K562 (cell line): ENCODE results near the gene ST6GALNAC3. TPM values are rescaled to one million over a fixed set of nuclear protein-coding genes. Genes with fewer than 3 reads are reported as not detected.

Experiments
- ATAC-seq: fragments of 200-7000 bp; cut with Tn5 transposase; 3 replicates; pipeline ENCODE4 v1.9.1; 2020; ENCODE audit warnings: moderate library complexity
- BruUV-seq: library from RNA; stranded (reverse); fragments of 400-500 nt; replicated peaks from 2 replicates; lab custom pipeline; 2021; lab: Mats Ljungman, UMichigan
- CTCF ChIA-PET: fragments of 300-600 bp; formaldehyde crosslinking; extraction: SDS; loops from one replicate; lab custom pipeline; 2021; ENCODE audit warnings: low intra/inter-chr PET ratio; lab: Yijun Ruan, JAX
- POLR2A ChIA-PET: fragments of 300-600, 350-650 bp; sonication (Branson Sonifier 250); formaldehyde crosslinking; extraction: SDS; loops from one replicate; lab custom pipeline; 2021; ENCODE audit warnings: antibody characterized with exemption, inconsistent platforms; lab: Yijun Ruan, JAX
- DNase-seq, 4 experiments: peaks; one replicate each; pipeline versions ENCODE4 v3.0.0 to v3.0.0-alpha.2; 2011 to 2018; ENCODE audit warnings: low spot score in 3 of 4, mixed read lengths in 3 of 4; ENCODE audit errors: extremely low read depth in 1 of 4
- FAIRE-seq: peaks from 2 replicates; lab custom pipeline; 2011; peaks lifted over from hg19 to GRCh38; lab: Jason Lieb, UNC
- H2AFZ ChIP-seq: 2 replicates; pipeline ENCODE4 v1.6.0; 2011; ENCODE audit warnings: low read depth, low read length, control low read depth, inconsistent platforms
- H3K27ac ChIP-seq: fragments of 200-600 bp; 3 replicates; pipeline ENCODE4 v1.8.0; 2011; ENCODE audit warnings: low read depth, mild to moderate bottlenecking, control low read depth, inconsistent platforms, low read length, moderate library complexity, mixed read lengths; ENCODE audit errors: extremely low read depth
- H3K27me3 ChIP-seq, 2 experiments: fragments of 300-600 bp in 1 of 2; 2 replicates in 1 of 2; 3 replicates in 1 of 2; pipeline versions ENCODE4 v1.6.0 to v1.8.0; 2011; ENCODE audit warnings: inconsistent platforms in 2 of 2, low read length in 2 of 2, mild to moderate bottlenecking in 1 of 2, mixed read lengths in 1 of 2, moderate library complexity in 1 of 2; ENCODE audit not compliant: control insufficient read depth in 2 of 2, insufficient read depth in 2 of 2
- H3K36me3 ChIP-seq: fragments of 300-600 bp; 3 replicates; pipeline ENCODE4 v1.8.0; 2011; ENCODE audit warnings: mild to moderate bottlenecking, low read length, inconsistent platforms; ENCODE audit not compliant: control insufficient read depth, insufficient read depth
- H3K4me1 ChIP-seq, 2 experiments: fragments of 200-600 bp in 1 of 2; replicated peaks in 1 of 2; 2 replicates in 1 of 2; 3 replicates in 1 of 2; pipeline versions ENCODE4 v1.5.1 to v1.8.0; 2011; ENCODE audit warnings: inconsistent platforms in 2 of 2, low read length in 2 of 2, mild to moderate bottlenecking in 1 of 2, mixed read lengths in 1 of 2, moderate library complexity in 1 of 2; ENCODE audit not compliant: control insufficient read depth in 2 of 2, insufficient read depth in 2 of 2
- H3K4me2 ChIP-seq: 2 replicates; pipeline ENCODE4 v1.6.1; 2011; ENCODE audit warnings: low read length, control low read depth, inconsistent platforms, mixed read lengths; ENCODE audit not compliant: insufficient read depth
- H3K4me3 ChIP-seq: fragments of 200-600 bp; sonication (generic), shearing (Covaris generic); 2 replicates; pipeline ENCODE4 v1.5.1; 2016; ENCODE audit warnings: control low read depth, inconsistent platforms
- H3K79me2 ChIP-seq: fragments of 200-600 bp; 3 replicates; pipeline ENCODE4 v1.8.0; 2011; ENCODE audit warnings: low read length, inconsistent platforms; ENCODE audit not compliant: control insufficient read depth, insufficient read depth
- H3K9ac ChIP-seq, 2 experiments: 2 replicates each; pipeline versions ENCODE4 v1.6.0 to v1.6.1; 2011; ENCODE audit warnings: low read depth in 2 of 2, low read length in 2 of 2, control low read depth in 1 of 2, inconsistent platforms in 1 of 2, mild to moderate bottlenecking in 1 of 2, mixed read lengths in 1 of 2; ENCODE audit not compliant: insufficient read depth in 1 of 2
- H3K9me1 ChIP-seq: one replicate; pipeline ENCODE4 v1.6.0; 2011; ENCODE audit warnings: inconsistent platforms, mild to moderate bottlenecking, low read length, moderate library complexity; ENCODE audit not compliant: control insufficient read depth, insufficient read depth
- H3K9me3 ChIP-seq: replicated peaks from 2 replicates; pipeline ENCODE4 v1.5.1; 2011; ENCODE audit warnings: low read depth, low read length, inconsistent platforms; ENCODE audit not compliant: control insufficient read depth, insufficient read depth
- H4K20me1 ChIP-seq: replicated peaks from 2 replicates; pipeline ENCODE4 v1.6.1; 2011; ENCODE audit warnings: low read length, inconsistent platforms, mixed read lengths; ENCODE audit not compliant: control insufficient read depth, insufficient read depth
- CREB1 ChIP-seq, 2 experiments: sonication (generic) in 1 of 2; formaldehyde crosslinking in 1 of 2; IDR thresholded peaks; 2 replicates each; pipeline versions ENCODE4 v1.6.1 to v1.8.0; 2012 to 2022; ENCODE audit warnings: inconsistent platforms in 1 of 2, mild to moderate bottlenecking in 1 of 2, missing genetic modification reagents in 1 of 2, moderate library complexity in 1 of 2
- CXXC5 ChIP-seq: fragments of 250-450 bp; sonication (Bioruptor Pico); IDR thresholded peaks from 2 replicates; pipeline ENCODE4 v1.8.0; 2022; ENCODE audit warnings: inconsistent platforms, mild to moderate bottlenecking, moderate library complexity
- ETV6 ChIP-seq, 3 experiments: fragments of 150-350 bp in 1 of 3; sonication (generic) in 1 of 3; formaldehyde crosslinking in 1 of 3; IDR thresholded peaks; 2 replicates each; pipeline versions ENCODE4 v1.6.1 to v1.8.0; 2014 to 2022; ENCODE audit warnings: borderline replicate concordance in 2 of 3, low read depth in 2 of 3, antibody characterized with exemption in 1 of 3, low read length in 1 of 3, mild to moderate bottlenecking in 1 of 3, missing genetic modification reagents in 1 of 3
- HSF4 ChIP-seq: fragments of 250-450 bp; sonication (Bioruptor Pico); IDR thresholded peaks from 2 replicates; pipeline ENCODE4 v2.1.2; 2022; ENCODE audit warnings: mild to moderate bottlenecking, moderate library complexity, borderline replicate concordance
- KLF16 ChIP-seq: IDR thresholded peaks from 2 replicates; pipeline ENCODE4 v1.6.1; 2016; ENCODE audit warnings: antibody characterized with exemption
- MCM5 ChIP-seq: fragments of 450-650 bp; IDR thresholded peaks from 2 replicates; pipeline ENCODE4 v1.6.1; 2016; ENCODE audit warnings: low read depth
- MTA2 ChIP-seq: fragments of 450-650 bp; IDR thresholded peaks from 2 replicates; pipeline ENCODE4 v1.6.1; 2016; ENCODE audit warnings: low read depth
- MYC ChIP-seq, 2 experiments: fragments of 250-450 bp in 1 of 2; sonication (Bioruptor Pico) in 1 of 2; IDR thresholded peaks; 2 replicates each; pipeline versions ENCODE4 v1.5.1 to v1.6.1; 2012 to 2021; ENCODE audit warnings: low read depth in 2 of 2, borderline replicate concordance in 1 of 2, improper control_type of control experiment in 1 of 2, low read length in 1 of 2, mild to moderate bottlenecking in 1 of 2, moderate library complexity in 1 of 2
- NR2F6 ChIP-seq: fragments of 450-650 bp; formaldehyde crosslinking; IDR thresholded peaks from 2 replicates; pipeline ENCODE4 v1.4.0; 2020; ENCODE audit warnings: mild to moderate bottlenecking
- POLR3G ChIP-seq: IDR thresholded peaks from 2 replicates; pipeline ENCODE4 v1.6.1; 2011; ENCODE audit not compliant: insufficient read length, insufficient replicate concordance; ENCODE audit errors: extremely low read depth
- ZNF12 ChIP-seq: sonication (generic); formaldehyde crosslinking; IDR thresholded peaks from 2 replicates; pipeline ENCODE4 v1.4.0; 2020; ENCODE audit warnings: mild to moderate bottlenecking, missing genetic modification reagents
- ZNF165 ChIP-seq: fragments of 250-450 bp; sonication (Bioruptor Pico); IDR thresholded peaks from 2 replicates; pipeline ENCODE4 v1.4.0; 2020; ENCODE audit warnings: borderline replicate concordance
- ZNF197 ChIP-seq: fragments of 200-800 bp; sonication (Bioruptor generic); IDR thresholded peaks from 2 replicates; pipeline ENCODE4 v1.6.1; 2016; ENCODE audit warnings: low read depth, missing genetic modification characterization, missing compliant biosample characterization
- ZNF3 ChIP-seq: fragments of 250-450 bp; sonication (Bioruptor Pico); IDR thresholded peaks from 2 replicates; pipeline ENCODE4 v1.5.0; 2021; ENCODE audit warnings: mild to moderate bottlenecking, moderate library complexity
- WGBS: fragments of 100-300 bp; shearing (Covaris generic); methylation state at CpG from one replicate; pipeline ENCODE4 v1.1.6; 2016; ENCODE audit warnings: low coverage, mixed read lengths; ENCODE audit not compliant: insufficient coverage; ENCODE audit errors: missing lambda C conversion rate; 5-methylcytosine and 5-hydroxymethylcytosine counted together
- in situ Hi-C: fragments of 300-500 bp; cut with MboI; formaldehyde crosslinking; loops from 4 replicates; pipeline ENCODE4 v1.15.0; 2018; ENCODE audit warnings: inconsistent platforms, mixed read lengths
- intact Hi-C: fragments of 100-400 bp; cut with micrococcal nuclease; formaldehyde crosslinking; loops from 2 replicates; pipeline ENCODE4 v1.14.2; 2022
- polyA plus RNA-seq, 8 experiments: library from polyadenylated mRNA; depleted of rRNA in 4 of 8; stranded (reverse) in 5 of 8; unstranded in 3 of 8; fragments of >200 nt; fragmentation: Nextera tagmentation in 2 of 8; fragmentation: Illumina TruSeq in 1 of 8; extraction: Ambion mirVana in 2 of 8; extraction: Trizol in 1 of 8; gene quantifications; 2 replicates each; pipeline versions ENCODE4 v1.2.1 to v1.2.3, GENCODE V29; 2011 to 2014; ENCODE audit warnings: inconsistent platforms in 1 of 8, missing spikeins in 1 of 8
- total RNA-seq, 7 experiments: library from RNA; depleted of rRNA in 6 of 7; stranded (reverse); fragments of >200 nt in 6 of 7; fragmentation: Illumina TruSeq in 2 of 7; extraction: Trizol in 2 of 7; gene quantifications; 2 replicates each; pipeline versions ENCODE4 v1.2.1 to v1.2.3, GENCODE V29; 2011 to 2021; ENCODE audit warnings: low replicate concordance in 1 of 7

ST6GALNAC3 gene
- total and polyA plus RNA-seq, 9 of the 15 experiments (the other 6 are each of a cell fraction or from before 2014, with no cell fraction given): 0.04 to 0.29 (median 0.18) TPM; not detected in 6

GRCh38 chr1:76202670-76203069 lies 128.1 kb downstream of the ST6GALNAC3 start:
- H3K4me3 ChIP-seq: no peak overlapping the region
- ATAC-seq (no peak), FAIRE-seq (no peak), DNase-seq (no peak)
- H3K79me2 ChIP-seq: no peaks in the 10 kb centered on the region
- in situ Hi-C loops: no loop called here
- no peaks in the 10 kb centered on the region for H3K9me1 ChIP-seq
- H3K9ac ChIP-seq: no peak overlapping the region
- H3K4me1 ChIP-seq: no peaks in the 10 kb centered on the region
- CTCF ChIA-PET: no interaction called here
- H3K27me3 ChIP-seq: no peaks in the 10 kb centered on the region
- TF ChIP-seq MTA2: no peak
- TF ChIP-seq ZNF12: no peak
- TF ChIP-seq ZNF3 (CRISPR knock-in tag): no peak
- no peak for TF ChIP-seq ZNF165 (CRISPR knock-in tag)
- no peak for TF ChIP-seq ZNF197 (CRISPR knock-in tag)
- TF ChIP-seq MCM5: no peak
- TF ChIP-seq MYC (IDR thresholded peaks at IDR 0.05; ENCODE audit: low read depth, low read length): no peak
- TF ChIP-seq MYC (CRISPR knock-in tag; IDR thresholded peaks at IDR 0.05; ENCODE audit: borderline replicate concordance, low read depth): no peak
- TF ChIP-seq POLR3G: no peak
- no peak for TF ChIP-seq ETV6 (IDR thresholded peaks at IDR 0.05; ENCODE audit: borderline replicate concordance in 1 of 2, low read depth in 2 of 2, low read length in 1 of 2)
- no peak for TF ChIP-seq ETV6 (CRISPR knock-in tag; IDR thresholded peaks at IDR 0.05; ENCODE audit: borderline replicate concordance)
- TF ChIP-seq CXXC5 (CRISPR knock-in tag): no peak
- no peak for TF ChIP-seq HSF4 (CRISPR knock-in tag)
- TF ChIP-seq CREB1 (IDR thresholded peaks at IDR 0.05): no peak
- no peak for TF ChIP-seq CREB1 (CRISPR knock-in tag; IDR thresholded peaks at IDR 0.05)
- no peak for TF ChIP-seq NR2F6
- TF ChIP-seq KLF16: no peak
- no peaks in the 10 kb centered on the region for H3K9me3 ChIP-seq
- H3K4me2 ChIP-seq: no peak overlapping the region
- 0% methylated on average over 2 of the region's 2 CpGs for WGBS
- no peaks in the 10 kb centered on the region for H3K36me3 ChIP-seq
- no peak overlapping the region for H3K27ac ChIP-seq
- BruUV-seq: no TSS peak
- H4K20me1 ChIP-seq: no peaks in the 10 kb centered on the region
- H2AFZ ChIP-seq: no peak overlapping the region
- POLR2A ChIA-PET: no interaction called here
- intact Hi-C loops: no loop called here
